Measurements from ENCODE around the gene CAPN2.
"Not testable (repeated sequence)": the region's sequence is repeated elsewhere in the genome, so short reads cannot be mapped to it uniquely, and the experiment has no call there.

Gene CAPN2

DNA sequence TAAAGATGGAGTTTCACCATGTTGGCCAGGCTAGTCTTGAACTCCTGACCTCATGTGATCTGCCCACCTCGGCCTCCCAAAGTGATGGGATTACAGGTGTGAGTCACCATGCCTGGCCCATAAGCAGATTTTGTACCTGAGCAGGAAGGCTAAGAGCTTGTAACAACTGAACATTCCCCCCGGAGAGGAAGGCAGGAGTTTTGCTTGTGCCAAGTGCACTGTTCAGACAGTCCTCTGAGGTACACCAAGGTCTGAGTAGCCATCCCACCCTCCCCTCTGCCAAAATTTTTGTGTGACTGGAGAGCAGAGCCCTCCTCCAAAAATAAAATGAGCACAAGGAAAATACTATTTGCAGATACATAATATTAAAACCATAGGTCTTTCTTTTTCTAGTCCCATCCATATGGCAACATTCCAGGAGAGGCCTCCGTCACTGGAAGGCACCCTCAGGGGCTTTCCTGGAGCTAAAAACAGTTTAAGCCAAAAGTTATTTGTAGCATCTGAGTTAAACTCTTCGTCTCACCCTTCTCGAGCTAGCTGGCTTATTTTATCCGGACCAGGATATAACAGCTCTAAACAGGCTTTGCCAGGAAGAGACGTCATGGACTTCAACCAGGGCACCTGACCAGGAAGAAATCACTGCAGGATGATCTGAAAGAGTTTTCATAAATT is 27.2 kb downstream of the CAPN2 start (continued):
- TF ChIP-seq, protein P1, sequence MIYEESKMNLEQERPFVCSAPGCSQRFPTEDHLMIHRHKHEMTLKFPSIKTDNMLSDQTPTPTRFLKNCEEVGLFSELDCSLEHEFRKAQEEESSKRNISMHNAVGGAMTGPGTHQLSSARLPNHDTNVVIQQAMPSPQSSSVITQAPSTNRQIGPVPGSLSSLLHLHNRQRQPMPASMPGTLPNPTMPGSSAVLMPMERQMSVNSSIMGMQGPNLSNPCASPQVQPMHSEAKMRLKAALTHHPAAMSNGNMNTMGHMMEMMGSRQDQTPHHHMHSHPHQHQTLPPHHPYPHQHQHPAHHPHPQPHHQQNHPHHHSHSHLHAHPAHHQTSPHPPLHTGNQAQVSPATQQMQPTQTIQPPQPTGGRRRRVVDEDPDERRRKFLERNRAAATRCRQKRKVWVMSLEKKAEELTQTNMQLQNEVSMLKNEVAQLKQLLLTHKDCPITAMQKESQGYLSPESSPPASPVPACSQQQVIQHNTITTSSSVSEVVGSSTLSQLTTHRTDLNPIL (CRISPR knock-in tag; IDR thresholded peaks at IDR 0.05; ENCODE audit: low read depth) = no peak
- TF ChIP-seq ZC3H10 (CRISPR knock-in tag; IDR thresholded peaks at IDR 0.05) (no peak), TCF4 (CRISPR knock-in tag; IDR thresholded peaks at IDR 0.05; ENCODE audit: borderline replicate concordance) (no peak), GLIS3 (CRISPR knock-in tag; IDR thresholded peaks at IDR 0.05) (no peak)
- TF ChIP-seq, protein P2, sequence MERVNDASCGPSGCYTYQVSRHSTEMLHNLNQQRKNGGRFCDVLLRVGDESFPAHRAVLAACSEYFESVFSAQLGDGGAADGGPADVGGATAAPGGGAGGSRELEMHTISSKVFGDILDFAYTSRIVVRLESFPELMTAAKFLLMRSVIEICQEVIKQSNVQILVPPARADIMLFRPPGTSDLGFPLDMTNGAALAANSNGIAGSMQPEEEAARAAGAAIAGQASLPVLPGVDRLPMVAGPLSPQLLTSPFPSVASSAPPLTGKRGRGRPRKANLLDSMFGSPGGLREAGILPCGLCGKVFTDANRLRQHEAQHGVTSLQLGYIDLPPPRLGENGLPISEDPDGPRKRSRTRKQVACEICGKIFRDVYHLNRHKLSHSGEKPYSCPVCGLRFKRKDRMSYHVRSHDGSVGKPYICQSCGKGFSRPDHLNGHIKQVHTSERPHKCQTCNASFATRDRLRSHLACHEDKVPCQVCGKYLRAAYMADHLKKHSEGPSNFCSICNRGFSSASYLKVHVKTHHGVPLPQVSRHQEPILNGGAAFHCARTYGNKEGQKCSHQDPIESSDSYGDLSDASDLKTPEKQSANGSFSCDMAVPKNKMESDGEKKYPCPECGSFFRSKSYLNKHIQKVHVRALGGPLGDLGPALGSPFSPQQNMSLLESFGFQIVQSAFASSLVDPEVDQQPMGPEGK (CRISPR knock-in tag; IDR thresholded peaks at IDR 0.05; ENCODE audit: borderline replicate concordance) = no peak

DNA sequence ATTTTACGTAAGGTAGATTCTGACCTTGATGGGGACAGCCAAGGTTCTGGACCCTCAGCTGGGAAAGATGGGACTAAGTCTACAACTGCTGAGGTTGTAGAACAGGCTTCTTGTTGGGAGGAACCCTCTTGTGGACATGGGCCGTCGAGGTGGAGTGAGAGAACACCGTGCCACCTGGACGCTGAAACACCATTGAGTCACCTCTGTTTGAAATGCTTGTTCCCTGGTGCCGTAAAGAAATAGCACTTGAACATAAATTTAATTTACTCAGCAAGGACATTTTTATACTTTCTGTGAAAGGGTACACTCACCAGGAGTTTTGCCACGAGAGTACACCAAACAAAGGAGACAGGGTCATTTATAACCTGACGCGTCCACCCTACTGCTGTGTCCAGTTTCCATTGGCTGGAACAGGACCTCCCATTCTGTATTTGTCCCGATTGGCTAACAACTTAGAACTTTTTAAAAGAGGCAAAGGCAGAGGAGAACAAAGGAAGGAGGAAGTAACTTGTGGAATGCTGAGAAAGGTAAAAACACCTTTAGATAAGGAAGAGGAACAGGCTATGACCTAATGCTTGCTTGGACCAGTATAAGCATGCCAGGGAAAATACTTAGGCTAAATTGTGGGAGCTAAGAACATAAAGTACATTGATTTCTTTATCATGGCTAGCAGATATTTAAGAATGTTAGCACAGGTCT is 27.8 kb downstream of the CAPN2 start:
- not testable (repeated sequence) for ATAC-seq

DNA sequence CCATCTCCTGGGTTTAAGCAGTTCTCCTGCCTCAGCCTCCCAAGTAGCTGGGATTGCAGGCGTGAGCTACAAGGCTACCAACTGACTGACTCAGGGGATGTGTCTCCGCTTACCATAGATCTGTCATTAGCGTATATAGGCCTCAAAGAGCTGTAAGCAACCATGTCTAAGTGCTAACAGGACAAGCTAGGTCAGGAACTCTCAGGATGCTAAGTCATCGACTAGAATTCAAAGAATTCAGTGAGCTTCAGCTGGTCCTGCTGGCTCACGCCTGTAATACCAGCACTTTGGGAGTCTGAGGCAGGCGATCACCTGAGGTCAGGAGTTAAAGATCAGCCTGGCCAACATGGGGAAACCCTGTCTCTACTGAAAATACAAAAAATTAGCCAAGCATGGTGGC is 29.5 kb downstream of the CAPN2 start:
- ATAC-seq = peak; percentile 42
- TF ChIP-seq, protein P3, sequence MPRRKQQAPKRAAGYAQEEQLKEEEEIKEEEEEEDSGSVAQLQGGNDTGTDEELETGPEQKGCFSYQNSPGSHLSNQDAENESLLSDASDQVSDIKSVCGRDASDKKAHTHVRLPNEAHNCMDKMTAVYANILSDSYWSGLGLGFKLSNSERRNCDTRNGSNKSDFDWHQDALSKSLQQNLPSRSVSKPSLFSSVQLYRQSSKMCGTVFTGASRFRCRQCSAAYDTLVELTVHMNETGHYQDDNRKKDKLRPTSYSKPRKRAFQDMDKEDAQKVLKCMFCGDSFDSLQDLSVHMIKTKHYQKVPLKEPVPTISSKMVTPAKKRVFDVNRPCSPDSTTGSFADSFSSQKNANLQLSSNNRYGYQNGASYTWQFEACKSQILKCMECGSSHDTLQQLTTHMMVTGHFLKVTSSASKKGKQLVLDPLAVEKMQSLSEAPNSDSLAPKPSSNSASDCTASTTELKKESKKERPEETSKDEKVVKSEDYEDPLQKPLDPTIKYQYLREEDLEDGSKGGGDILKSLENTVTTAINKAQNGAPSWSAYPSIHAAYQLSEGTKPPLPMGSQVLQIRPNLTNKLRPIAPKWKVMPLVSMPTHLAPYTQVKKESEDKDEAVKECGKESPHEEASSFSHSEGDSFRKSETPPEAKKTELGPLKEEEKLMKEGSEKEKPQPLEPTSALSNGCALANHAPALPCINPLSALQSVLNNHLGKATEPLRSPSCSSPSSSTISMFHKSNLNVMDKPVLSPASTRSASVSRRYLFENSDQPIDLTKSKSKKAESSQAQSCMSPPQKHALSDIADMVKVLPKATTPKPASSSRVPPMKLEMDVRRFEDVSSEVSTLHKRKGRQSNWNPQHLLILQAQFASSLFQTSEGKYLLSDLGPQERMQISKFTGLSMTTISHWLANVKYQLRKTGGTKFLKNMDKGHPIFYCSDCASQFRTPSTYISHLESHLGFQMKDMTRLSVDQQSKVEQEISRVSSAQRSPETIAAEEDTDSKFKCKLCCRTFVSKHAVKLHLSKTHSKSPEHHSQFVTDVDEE (CRISPR knock-in tag; IDR thresholded peaks at IDR 0.05) = no peak

DNA sequence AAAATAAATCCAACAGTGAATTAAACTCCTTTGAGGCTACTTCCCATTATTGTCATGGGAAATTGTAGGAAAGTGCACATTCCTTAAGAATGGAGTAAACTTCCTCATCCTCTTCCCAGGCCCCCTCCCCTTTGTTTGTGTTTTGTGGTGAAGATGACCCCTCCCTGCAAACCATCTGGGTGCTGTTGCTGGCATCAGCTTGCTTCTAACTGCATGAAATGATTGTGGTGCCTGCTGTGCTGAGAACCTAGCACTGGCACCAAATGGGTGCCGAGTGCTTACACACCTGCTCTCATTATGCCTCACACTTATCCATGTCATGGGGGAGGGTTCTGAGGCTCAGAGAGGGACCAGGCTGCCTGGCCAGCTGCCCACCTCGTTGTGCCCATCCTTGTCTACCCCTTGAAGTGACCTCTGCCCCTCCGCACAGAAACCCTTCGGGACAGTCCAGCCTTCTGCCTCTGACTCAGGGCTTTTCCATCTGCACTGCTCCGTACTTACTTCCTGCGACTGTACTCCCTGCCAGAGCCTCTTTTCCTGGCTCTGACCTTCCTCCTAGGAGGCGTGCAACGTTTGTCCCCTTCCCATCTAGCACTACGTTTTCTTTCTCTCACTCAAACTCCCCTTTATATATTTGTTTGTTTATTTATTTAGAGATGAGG is 30.6 kb downstream of the CAPN2 start:
- ATAC-seq = peak; percentile 22; the same call in 2 of the 3 replicates
- TF ChIP-seq GLIS3 (CRISPR knock-in tag; IDR thresholded peaks at IDR 0.05) = no peak
- TF ChIP-seq, protein P4, sequence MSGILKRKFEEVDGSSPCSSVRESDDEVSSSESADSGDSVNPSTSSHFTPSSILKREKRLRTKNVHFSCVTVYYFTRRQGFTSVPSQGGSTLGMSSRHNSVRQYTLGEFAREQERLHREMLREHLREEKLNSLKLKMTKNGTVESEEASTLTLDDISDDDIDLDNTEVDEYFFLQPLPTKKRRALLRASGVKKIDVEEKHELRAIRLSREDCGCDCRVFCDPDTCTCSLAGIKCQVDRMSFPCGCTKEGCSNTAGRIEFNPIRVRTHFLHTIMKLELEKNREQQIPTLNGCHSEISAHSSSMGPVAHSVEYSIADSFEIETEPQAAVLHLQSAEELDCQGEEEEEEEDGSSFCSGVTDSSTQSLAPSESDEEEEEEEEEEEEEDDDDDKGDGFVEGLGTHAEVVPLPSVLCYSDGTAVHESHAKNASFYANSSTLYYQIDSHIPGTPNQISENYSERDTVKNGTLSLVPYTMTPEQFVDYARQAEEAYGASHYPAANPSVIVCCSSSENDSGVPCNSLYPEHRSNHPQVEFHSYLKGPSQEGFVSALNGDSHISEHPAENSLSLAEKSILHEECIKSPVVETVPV (CRISPR knock-in tag; IDR thresholded peaks at IDR 0.05) = no peak
- TF ChIP-seq ZNF70 (CRISPR knock-in tag; IDR thresholded peaks at IDR 0.05) = no peak
- TF ChIP-seq TOX (CRISPR knock-in tag; IDR thresholded peaks at IDR 0.05; ENCODE audit: borderline replicate concordance) = no peak

DNA sequence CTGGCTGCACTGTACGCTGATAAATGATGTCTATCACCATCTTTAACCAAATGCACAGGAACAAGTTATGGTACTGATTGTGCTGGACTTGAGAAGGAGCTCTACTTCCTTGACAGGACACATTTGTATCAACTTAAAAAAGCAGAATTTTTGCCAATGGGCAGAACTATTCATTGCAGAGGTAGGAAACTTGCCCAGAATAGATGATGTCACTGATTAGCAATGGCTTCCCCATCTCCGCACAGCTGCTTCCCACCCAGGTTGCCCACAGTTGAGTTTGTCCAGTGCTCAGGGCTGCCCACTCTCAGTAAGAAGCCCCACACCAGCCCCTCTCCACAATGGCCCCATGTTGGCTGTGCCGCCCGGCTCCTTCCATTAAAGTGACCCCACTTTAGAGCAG is 33.4 kb downstream of the CAPN2 start:
- no peak for ATAC-seq
- TF ChIP-seq, protein P1 (CRISPR knock-in tag; IDR thresholded peaks at IDR 0.05; ENCODE audit: low read depth) = no peak
- TF ChIP-seq ZFP30 (CRISPR knock-in tag; IDR thresholded peaks at IDR 0.05) (no peak), ZFP3 (CRISPR knock-in tag; IDR thresholded peaks at IDR 0.05) (no peak), CSDC2 (CRISPR knock-in tag; IDR thresholded peaks at IDR 0.05) (no peak), ESRRG (CRISPR knock-in tag; IDR thresholded peaks at IDR 0.05) (no peak), SNAI2 (CRISPR knock-in tag; IDR thresholded peaks at IDR 0.05) (no peak), ZNF565 (CRISPR knock-in tag; conservative IDR thresholded peaks at IDR 0.05; ENCODE audit: low read depth) (no peak), GLIS3 (CRISPR knock-in tag; IDR thresholded peaks at IDR 0.05) (no peak), RARB (CRISPR knock-in tag; IDR thresholded peaks at IDR 0.05) (no peak), ZNF8 (CRISPR knock-in tag; IDR thresholded peaks at IDR 0.05) (no peak), ZC3H10 (CRISPR knock-in tag; IDR thresholded peaks at IDR 0.05) (no peak)
- TF ChIP-seq, protein P3 (CRISPR knock-in tag; IDR thresholded peaks at IDR 0.05) = no peak
- TF ChIP-seq, protein P2 (CRISPR knock-in tag; IDR thresholded peaks at IDR 0.05; ENCODE audit: borderline replicate concordance) = no peak

All from SK-N-SH treated with all-trans-retinoic acid at 6 μM for 48 hours (cell line).